Measurements from ENCODE around the gene OTUD4. TPM values are rescaled to one million over a fixed set of nuclear protein-coding genes. Genes with fewer than 3 reads are reported as not detected.

OTUD4 gene
- total and polyA plus RNA-seq, 9 of the 15 experiments (the other 6 are each of a cell fraction or from before 2014, with no cell fraction given), result 4.2 to 29.0 (median 24.8) TPM

GRCh38 chr4:145176641-145177432, 3.6 kb downstream of the OTUD4 start:
- ChIA-PET POLR2A (interaction anchor here (0.7 to 1.9 kb wide), 5 partner anchors 9 to 79 kb away, joined by 3 to 9 read pairs (median 4); partner anchors contain the start of genes ABCE1 and ANAPC10), CTCF (ENCODE audit: low intra/inter-chr PET ratio) (no interaction called here)
- Histone ChIP-seq H2AFZ (ENCODE audit: low read depth, low read length) (no peak overlapping the region), H3K4me1 (replicated peaks in 1 of 2; ENCODE audit: control insufficient read depth in 2 of 2, insufficient read depth in 2 of 2, low read length in 2 of 2) (peaks cover 10 to 15% of the 10 kb centered on the region in 2 experiments; a peak in 4 of 5 replicates), H3K9me1 (ENCODE audit: control insufficient read depth, insufficient read depth, low read length) (no peaks in the 10 kb centered on the region), H3K4me2 (ENCODE audit: insufficient read depth, low read length) (peak overlapping the region; percentile 93), H3K36me3 (ENCODE audit: control insufficient read depth, insufficient read depth, low read length) (peaks cover 43% of the 10 kb centered on the region), H3K9ac (ENCODE audit: insufficient read depth in 1 of 2, low read depth in 2 of 2, low read length in 2 of 2) (peak overlapping the region in 1 of 2 experiments; percentile 98; a peak in 2 of 4 replicates), H3K4me3 (peak overlapping the region; percentile 75), H3K79me2 (ENCODE audit: control insufficient read depth, insufficient read depth, low read length) (peaks cover 85% of the 10 kb centered on the region), H4K20me1 (replicated peaks; ENCODE audit: control insufficient read depth, insufficient read depth, low read length) (peaks cover 7% of the 10 kb centered on the region; the same call in 1 of the 2 replicates), H3K27me3 (ENCODE audit: control insufficient read depth in 2 of 2, insufficient read depth in 2 of 2, low read length in 2 of 2) (no peaks in the 10 kb centered on the region), H3K9me3 (replicated peaks; ENCODE audit: control insufficient read depth, insufficient read depth, low read depth, low read length) (no peaks in the 10 kb centered on the region; the same call in 1 of the 2 replicates), H3K27ac (ENCODE audit: extremely low read depth, low read depth, low read length) (peak overlapping the region; percentile 97; the same call in 2 of the 3 replicates)
- 60% methylated on average over 9 of the region's 9 CpGs for WGBS (ENCODE audit: insufficient coverage, low coverage, missing lambda C conversion rate)
- DNase-seq (ENCODE audit: extremely low read depth in 1 of 4, low spot score in 3 of 4) (no peak), ATAC-seq (no peak), FAIRE-seq (peak; percentile 76)
- intact Hi-C loops (cut with micrococcal nuclease), result no loop called here
- BruUV-seq (replicated peaks), result no TSS peak
- TF ChIP-seq ZNF586 (CRISPR knock-in tag; conservative IDR thresholded peaks at IDR 0.05) (no peak), RFX1 (IDR thresholded peaks at IDR 0.05) (peak; percentile 27; the same call in 1 of the 2 replicates)
- in situ Hi-C loops (cut with MboI), result no loop called here

GRCh38 chr4:145171911-145172310, 8.5 kb downstream of the OTUD4 start:
- H3K27ac ChIP-seq (ENCODE audit: extremely low read depth, low read depth, low read length), result no peak overlapping the region
- ChIA-PET POLR2A (interaction anchor here (1.4 kb wide), 1 partner anchor 12 kb away, joined by 7 read pairs; no protein-coding TSS in a partner anchor), CTCF (ENCODE audit: low intra/inter-chr PET ratio) (interaction anchor here (0.6 kb wide), 1 partner anchor 444 kb away, joined by 4 read pairs; no protein-coding TSS in a partner anchor)
- peaks cover 0 to 3% of the 10 kb centered on the region in 2 experiments; a peak in 2 of 5 replicates for H3K4me1 ChIP-seq (replicated peaks in 1 of 2; ENCODE audit: control insufficient read depth in 2 of 2, insufficient read depth in 2 of 2, low read length in 2 of 2)
- TF ChIP-seq TAF15 (IDR thresholded peaks at IDR 0.05; ENCODE audit: low read depth, low read length), result no peak
- no peak for TF ChIP-seq ZNF444 (CRISPR knock-in tag; IDR thresholded peaks at IDR 0.05)
- TF ChIP-seq HDAC6 (IDR thresholded peaks at IDR 0.05; ENCODE audit: low read depth, low read length), result no peak
- TF ChIP-seq PCBP2 (IDR thresholded peaks at IDR 0.05; ENCODE audit: low read depth, low read length, poor library complexity, severe bottlenecking), result no peak
- no peak for TF ChIP-seq RBM39 (optimal IDR thresholded peaks at IDR 0.05; ENCODE audit: low read depth, low read length)
- TF ChIP-seq ETV5 (CRISPR knock-in tag; IDR thresholded peaks at IDR 0.05; ENCODE audit: low read depth), result no peak
- TF ChIP-seq FOS (IDR thresholded peaks at IDR 0.05; ENCODE audit: extremely low read depth, insufficient read length), result no peak
- TF ChIP-seq TRIM24 (IDR thresholded peaks at IDR 0.05), result no peak
- TF ChIP-seq ATF7 (IDR thresholded peaks at IDR 0.05), result no peak
- TF ChIP-seq ZBTB26 (CRISPR knock-in tag; IDR thresholded peaks at IDR 0.05), result no peak
- no peak for TF ChIP-seq GTF2A2 (tag; IDR thresholded peaks at IDR 0.05)
- no peak for TF ChIP-seq RFX5 (IDR thresholded peaks at IDR 0.05; ENCODE audit: low read depth, low read length)
- no peak for ATAC-seq
- FAIRE-seq, result peak; percentile 32
- H2AFZ ChIP-seq (ENCODE audit: low read depth, low read length), result no peak overlapping the region
- in situ Hi-C loops (cut with MboI), result no loop called here
- H3K4me2 ChIP-seq (ENCODE audit: insufficient read depth, low read length), result no peak overlapping the region
- peaks cover 78% of the 10 kb centered on the region for H3K36me3 ChIP-seq (ENCODE audit: control insufficient read depth, insufficient read depth, low read length)
- no TSS peak for BruUV-seq (replicated peaks)
- no peak overlapping the region for H3K9ac ChIP-seq (ENCODE audit: insufficient read depth in 1 of 2, low read depth in 2 of 2, low read length in 2 of 2)
- H3K79me2 ChIP-seq (ENCODE audit: control insufficient read depth, insufficient read depth, low read length), result peaks cover 81% of the 10 kb centered on the region
- H3K4me3 ChIP-seq, result no peak overlapping the region
- no peaks in the 10 kb centered on the region for H3K9me3 ChIP-seq (replicated peaks; ENCODE audit: control insufficient read depth, insufficient read depth, low read depth, low read length)
- no peak for DNase-seq (ENCODE audit: extremely low read depth in 1 of 4, low spot score in 3 of 4)
- intact Hi-C loops (cut with micrococcal nuclease), result no loop called here
- H4K20me1 ChIP-seq (replicated peaks; ENCODE audit: control insufficient read depth, insufficient read depth, low read length), result no peaks in the 10 kb centered on the region; the same call in 1 of the 2 replicates
- H3K27me3 ChIP-seq (ENCODE audit: control insufficient read depth in 2 of 2, insufficient read depth in 2 of 2, low read length in 2 of 2), result no peaks in the 10 kb centered on the region
- no peaks in the 10 kb centered on the region for H3K9me1 ChIP-seq (ENCODE audit: control insufficient read depth, insufficient read depth, low read length)
- 100% methylated on average over 1 of the region's 1 CpG for WGBS (ENCODE audit: insufficient coverage, low coverage, missing lambda C conversion rate)

Measured in K562 (cell line).